ENCODE data around the gene MEGF6. TPM values are rescaled to one million over a fixed set of nuclear protein-coding genes. Genes with fewer than 3 reads are reported as not detected.

The MEGF6 gene
- total RNA-seq, 4 donors from 2014 or later, result 4.1 to 27.1 (median 11.4) TPM

DNA sequence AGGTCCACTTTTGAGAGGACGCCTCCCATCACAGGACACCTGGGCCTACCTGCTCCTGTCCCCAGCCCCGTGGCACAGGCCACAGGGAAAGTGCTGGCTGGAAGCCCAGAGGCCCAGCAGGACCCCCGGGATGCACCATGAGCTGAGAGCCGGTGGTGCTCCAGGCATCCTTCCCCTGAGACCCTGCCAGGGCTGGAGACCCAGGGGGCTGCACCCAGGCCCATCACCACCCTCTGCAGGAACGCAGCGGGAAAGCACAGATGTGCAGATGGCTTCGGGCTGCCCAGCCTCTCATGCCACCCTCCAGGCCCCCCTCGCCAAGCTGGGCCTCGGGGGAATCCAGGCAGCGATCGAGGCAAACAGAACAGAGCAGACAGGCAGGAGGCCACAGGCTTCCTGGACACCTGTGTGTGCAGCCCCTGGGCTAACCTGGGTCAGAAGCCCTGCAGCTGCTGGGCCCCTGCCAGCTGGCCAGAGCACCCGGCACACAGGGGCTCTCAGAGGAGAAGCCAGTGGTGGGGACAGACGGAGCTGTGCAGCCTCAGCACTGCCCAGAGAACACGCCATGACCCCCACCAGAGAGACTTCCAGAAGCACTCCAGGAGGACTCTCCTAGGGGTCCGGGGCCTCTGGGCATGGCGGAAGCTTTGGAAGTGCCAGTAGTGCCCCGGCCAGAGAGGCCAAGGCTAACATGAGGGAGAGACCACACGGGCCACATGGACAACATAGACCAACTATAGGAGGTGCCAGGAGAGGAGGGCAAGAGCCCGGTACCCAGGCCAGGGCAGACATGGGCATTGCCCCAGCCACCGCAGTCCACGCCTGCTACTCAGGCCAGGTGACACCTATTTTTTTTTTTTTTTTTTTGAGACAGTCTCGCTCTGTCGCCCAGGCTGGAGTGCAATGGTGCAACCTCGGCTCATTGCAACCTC lies 85.5 kb downstream of the MEGF6 start:
- no peaks in the 10 kb centered on the region for H3K36me3 ChIP-seq
- no peak overlapping the region for H3K27ac ChIP-seq
- intact Hi-C loops (cut with DNase I; ENCODE audit: low total_unique reads), result no loop called here
- no peak for DNase-seq
- peaks cover 3% of the 10 kb centered on the region for H3K27me3 ChIP-seq
- no peaks in the 10 kb centered on the region for H3K9me3 ChIP-seq
- H3K4me1 ChIP-seq, result peaks cover 8 to 19% (median 15%) of the 10 kb centered on the region in 4 donors
- no peak for TF ChIP-seq POLR2A (IDR thresholded peaks at IDR 0.05)
- TF ChIP-seq, protein P1, sequence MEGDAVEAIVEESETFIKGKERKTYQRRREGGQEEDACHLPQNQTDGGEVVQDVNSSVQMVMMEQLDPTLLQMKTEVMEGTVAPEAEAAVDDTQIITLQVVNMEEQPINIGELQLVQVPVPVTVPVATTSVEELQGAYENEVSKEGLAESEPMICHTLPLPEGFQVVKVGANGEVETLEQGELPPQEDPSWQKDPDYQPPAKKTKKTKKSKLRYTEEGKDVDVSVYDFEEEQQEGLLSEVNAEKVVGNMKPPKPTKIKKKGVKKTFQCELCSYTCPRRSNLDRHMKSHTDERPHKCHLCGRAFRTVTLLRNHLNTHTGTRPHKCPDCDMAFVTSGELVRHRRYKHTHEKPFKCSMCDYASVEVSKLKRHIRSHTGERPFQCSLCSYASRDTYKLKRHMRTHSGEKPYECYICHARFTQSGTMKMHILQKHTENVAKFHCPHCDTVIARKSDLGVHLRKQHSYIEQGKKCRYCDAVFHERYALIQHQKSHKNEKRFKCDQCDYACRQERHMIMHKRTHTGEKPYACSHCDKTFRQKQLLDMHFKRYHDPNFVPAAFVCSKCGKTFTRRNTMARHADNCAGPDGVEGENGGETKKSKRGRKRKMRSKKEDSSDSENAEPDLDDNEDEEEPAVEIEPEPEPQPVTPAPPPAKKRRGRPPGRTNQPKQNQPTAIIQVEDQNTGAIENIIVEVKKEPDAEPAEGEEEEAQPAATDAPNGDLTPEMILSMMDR (IDR thresholded peaks at IDR 0.05), result no peak
- no peak for TF ChIP-seq EP300 (IDR thresholded peaks at IDR 0.05; ENCODE audit: low read depth)
- no peak for TF ChIP-seq POLR2AphosphoS5 (IDR thresholded peaks at IDR 0.05)
- in situ Hi-C loops (cut with MboI; ENCODE audit: low pct_ligation_motif_present in 1 of 4, low pct_unique_long_range_greater_than_20kb in 1 of 4, low sequenced_read_pairs in 3 of 4), result no loop called here
- WGBS, 2 donors (ENCODE audit: low coverage in 1 of 2), result 77 to 80% methylated on average over 2 to 21 of the region's 24 CpGs
- no peak overlapping the region for H3K4me3 ChIP-seq

DNA sequence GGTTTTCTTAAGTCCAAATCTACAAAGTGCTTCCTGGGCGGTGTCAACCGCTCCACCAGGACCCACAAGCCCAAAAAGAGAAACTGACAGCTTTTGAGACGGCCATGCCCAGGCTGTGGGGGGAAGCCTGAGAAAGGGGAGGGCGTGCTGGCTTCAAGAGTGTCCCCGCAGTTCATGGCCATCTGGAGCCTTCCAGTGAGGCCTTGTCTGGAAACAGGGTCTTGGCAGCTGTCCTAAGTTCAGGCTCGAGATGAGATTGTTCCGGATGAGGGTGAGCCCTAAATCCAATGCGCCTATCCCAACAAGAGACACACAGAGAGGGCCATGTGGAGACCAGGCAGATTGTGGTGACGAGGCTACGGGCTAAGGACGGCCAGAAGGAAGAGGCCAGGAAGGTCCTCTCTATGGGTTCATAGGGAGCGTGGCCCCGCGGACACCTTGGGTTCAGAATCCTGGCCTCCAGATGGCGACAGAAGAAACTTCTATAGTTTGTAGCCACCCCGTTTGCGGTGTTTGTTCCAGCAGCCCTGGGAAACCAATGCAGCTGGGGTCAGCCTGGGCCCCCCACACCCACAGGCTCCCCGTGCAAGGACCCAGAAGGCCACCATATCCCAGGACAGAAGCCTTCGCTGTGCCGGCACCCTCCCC lies 86.6 kb downstream of the MEGF6 start:
- intact Hi-C loops (cut with DNase I; ENCODE audit: low total_unique reads) (no loop called here), in situ Hi-C loops (cut with MboI; ENCODE audit: low pct_ligation_motif_present in 1 of 4, low pct_unique_long_range_greater_than_20kb in 1 of 4, low sequenced_read_pairs in 3 of 4) (no loop called here)
- no peak overlapping the region for H3K4me3 ChIP-seq
- no peak for TF ChIP-seq POLR2AphosphoS5 (IDR thresholded peaks at IDR 0.05)
- TF ChIP-seq, protein P1 (IDR thresholded peaks at IDR 0.05), result no peak
- TF ChIP-seq POLR2A (IDR thresholded peaks at IDR 0.05), result no peak
- no peak for TF ChIP-seq EP300 (IDR thresholded peaks at IDR 0.05; ENCODE audit: low read depth)
- H3K27ac ChIP-seq, result no peak overlapping the region
- peaks cover 3% of the 10 kb centered on the region for H3K27me3 ChIP-seq
- DNase-seq, result no peak
- H3K4me1 ChIP-seq, result peaks cover 0 to 7% (median 4%) of the 10 kb centered on the region in 4 donors
- H3K36me3 ChIP-seq, result no peaks in the 10 kb centered on the region
- H3K9me3 ChIP-seq, result no peaks in the 10 kb centered on the region
- 83 to 91% methylated on average over 10 to 20 of the region's 20 CpGs for WGBS, 2 donors (ENCODE audit: low coverage in 1 of 2)

DNA sequence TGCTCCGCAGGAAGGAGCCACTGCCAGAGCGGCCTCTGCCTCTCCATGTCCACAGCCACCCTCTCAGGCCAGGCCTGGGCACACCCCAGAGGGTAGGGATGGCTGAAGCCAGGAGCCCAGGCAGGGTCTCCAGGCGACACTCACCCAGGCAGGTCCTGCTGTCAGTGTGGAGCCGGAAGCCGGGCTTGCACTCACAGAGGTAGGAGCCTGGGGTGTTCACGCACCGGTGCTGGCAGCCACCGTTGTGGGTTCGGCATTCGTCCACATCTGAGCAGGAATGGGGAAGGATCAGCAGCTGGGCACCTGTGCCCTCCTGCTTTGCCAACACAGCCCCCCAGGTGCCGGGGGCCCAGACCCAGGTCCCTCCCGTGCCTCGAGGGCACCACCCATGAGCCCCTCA lies 87.3 kb downstream of the MEGF6 start:
- intact Hi-C loops (cut with DNase I; ENCODE audit: low total_unique reads), result no loop called here

More for the DNA sequence above, 87.3 kb downstream of the MEGF6 start:
- WGBS, 2 donors (ENCODE audit: low coverage in 1 of 2), result 92% methylated on average over 7 of the region's 13 CpGs; no CpG with 5 or more reads in 1 of the 2 donors
- Histone ChIP-seq H3K27me3 (no peaks in the 10 kb centered on the region), H3K4me1 (peaks cover 0 to under 1% (median 0%) of the 10 kb centered on the region in 4 donors), H3K4me3 (no peak overlapping the region), H3K36me3 (no peaks in the 10 kb centered on the region), H3K27ac (no peak overlapping the region), H3K9me3 (no peaks in the 10 kb centered on the region)
- DNase-seq, result no peak
- TF ChIP-seq POLR2A (IDR thresholded peaks at IDR 0.05) (no peak), POLR2AphosphoS5 (IDR thresholded peaks at IDR 0.05) (no peak), EP300 (IDR thresholded peaks at IDR 0.05; ENCODE audit: low read depth) (no peak)
- TF ChIP-seq, protein P1 (IDR thresholded peaks at IDR 0.05), result no peak
- in situ Hi-C loops (cut with MboI; ENCODE audit: low pct_ligation_motif_present in 1 of 4, low pct_unique_long_range_greater_than_20kb in 1 of 4, low sequenced_read_pairs in 3 of 4), result no loop called here
